PC-9 (cell line): ENCODE data around the gene KDM3B.

ENCODE experiments used
- EZH2 ChIP-seq: fragments of 200-600 bp; sonication (generic); IDR thresholded peaks from 2 replicates; pipeline ENCODE4 v1.8.0; 2017; ENCODE audit warnings: antibody characterized with exemption, low read depth
- TF ChIP-seq, protein P1 (sequence below): fragments of 200-600 bp; sonication (generic); conservative IDR thresholded peaks from 2 replicates; pipeline ENCODE4 v1.6.1; 2017; ENCODE audit warnings: mixed run types, antibody characterized with exemption, mild to moderate bottlenecking, moderate library complexity

DNA sequence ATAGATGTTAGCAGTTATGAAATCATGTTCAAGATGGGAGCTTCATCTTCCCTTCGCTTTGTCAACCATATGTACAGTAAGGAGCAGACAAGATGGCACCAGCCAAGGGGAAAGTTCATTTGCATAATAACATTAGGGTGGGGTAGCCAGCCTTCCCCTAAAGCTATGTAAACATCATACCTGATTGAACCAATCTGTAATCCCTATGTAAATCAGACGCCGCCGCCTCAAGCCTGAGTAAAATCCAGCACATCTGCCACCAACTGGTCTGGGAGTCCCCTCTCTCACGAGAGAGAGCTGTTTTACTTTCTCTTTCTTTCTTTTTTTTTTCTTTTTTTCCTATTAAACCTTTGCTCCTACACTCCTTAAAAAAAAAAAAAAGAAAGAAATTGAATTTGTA, 55.5 kb downstream of the KDM3B start:
- TF ChIP-seq, protein P1, sequence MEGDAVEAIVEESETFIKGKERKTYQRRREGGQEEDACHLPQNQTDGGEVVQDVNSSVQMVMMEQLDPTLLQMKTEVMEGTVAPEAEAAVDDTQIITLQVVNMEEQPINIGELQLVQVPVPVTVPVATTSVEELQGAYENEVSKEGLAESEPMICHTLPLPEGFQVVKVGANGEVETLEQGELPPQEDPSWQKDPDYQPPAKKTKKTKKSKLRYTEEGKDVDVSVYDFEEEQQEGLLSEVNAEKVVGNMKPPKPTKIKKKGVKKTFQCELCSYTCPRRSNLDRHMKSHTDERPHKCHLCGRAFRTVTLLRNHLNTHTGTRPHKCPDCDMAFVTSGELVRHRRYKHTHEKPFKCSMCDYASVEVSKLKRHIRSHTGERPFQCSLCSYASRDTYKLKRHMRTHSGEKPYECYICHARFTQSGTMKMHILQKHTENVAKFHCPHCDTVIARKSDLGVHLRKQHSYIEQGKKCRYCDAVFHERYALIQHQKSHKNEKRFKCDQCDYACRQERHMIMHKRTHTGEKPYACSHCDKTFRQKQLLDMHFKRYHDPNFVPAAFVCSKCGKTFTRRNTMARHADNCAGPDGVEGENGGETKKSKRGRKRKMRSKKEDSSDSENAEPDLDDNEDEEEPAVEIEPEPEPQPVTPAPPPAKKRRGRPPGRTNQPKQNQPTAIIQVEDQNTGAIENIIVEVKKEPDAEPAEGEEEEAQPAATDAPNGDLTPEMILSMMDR = no peak
- TF ChIP-seq EZH2 = no peak
